AG09319 (cell line): Measurements from ENCODE around the gene MAFB.

Source experiments
- DNase-seq: peaks from one replicate; pipeline ENCODE4 v3.0.0-alpha.2; 2010; ENCODE audit warnings: low read depth; ENCODE audit errors: extremely low read depth
- CTCF ChIP-seq: IDR thresholded peaks from 2 replicates; pipeline ENCODE4 v1.5.1; 2011; ENCODE audit warnings: low read depth, mild to moderate bottlenecking, inconsistent platforms, low read length, moderate library complexity

MAFB gene

GRCh38 chr20:40654876-40655275 lies 34.2 kb downstream of the MAFB start:
- DNase-seq = no peak
- no peak for TF ChIP-seq CTCF

GRCh38 chr20:40652441-40652987 lies 36.5 kb downstream of the MAFB start:
- DNase-seq = no peak

GRCh38 chr20:40651151-40651550 lies 37.9 kb downstream of the MAFB start:
- no peak for TF ChIP-seq CTCF
- DNase-seq = no peak

More at GRCh38 chr20:40652441-40652987, 36.5 kb downstream of the MAFB start:
- TF ChIP-seq CTCF = no peak

- no peak for TF ChIP-seq CTCF
- DNase-seq = no peak
Measured at GRCh38 chr20:40650707-40651106, 38.3 kb downstream of the MAFB start.

GRCh38 chr20:40648210-40649072 lies 40.6 kb downstream of the MAFB start:
- TF ChIP-seq CTCF = no peak
- DNase-seq = no peak

- no peak for DNase-seq
- TF ChIP-seq CTCF = no peak
Measured at GRCh38 chr20:40646813-40647212, 42.2 kb downstream of the MAFB start.

GRCh38 chr20:40646361-40646760 lies 42.7 kb downstream of the MAFB start:
- TF ChIP-seq CTCF = no peak
- no peak for DNase-seq
